ENCODE data around the gene MBD4.
"Not testable (repeated sequence)": the region's sequence is repeated elsewhere in the genome, so short reads cannot be mapped to it uniquely, and the experiment has no call there.

Gene MBD4

GRCh38 chr3:129429080-129429451 lies 10.7 kb downstream of the MBD4 start:
- no peak for DNase-seq

DNA sequence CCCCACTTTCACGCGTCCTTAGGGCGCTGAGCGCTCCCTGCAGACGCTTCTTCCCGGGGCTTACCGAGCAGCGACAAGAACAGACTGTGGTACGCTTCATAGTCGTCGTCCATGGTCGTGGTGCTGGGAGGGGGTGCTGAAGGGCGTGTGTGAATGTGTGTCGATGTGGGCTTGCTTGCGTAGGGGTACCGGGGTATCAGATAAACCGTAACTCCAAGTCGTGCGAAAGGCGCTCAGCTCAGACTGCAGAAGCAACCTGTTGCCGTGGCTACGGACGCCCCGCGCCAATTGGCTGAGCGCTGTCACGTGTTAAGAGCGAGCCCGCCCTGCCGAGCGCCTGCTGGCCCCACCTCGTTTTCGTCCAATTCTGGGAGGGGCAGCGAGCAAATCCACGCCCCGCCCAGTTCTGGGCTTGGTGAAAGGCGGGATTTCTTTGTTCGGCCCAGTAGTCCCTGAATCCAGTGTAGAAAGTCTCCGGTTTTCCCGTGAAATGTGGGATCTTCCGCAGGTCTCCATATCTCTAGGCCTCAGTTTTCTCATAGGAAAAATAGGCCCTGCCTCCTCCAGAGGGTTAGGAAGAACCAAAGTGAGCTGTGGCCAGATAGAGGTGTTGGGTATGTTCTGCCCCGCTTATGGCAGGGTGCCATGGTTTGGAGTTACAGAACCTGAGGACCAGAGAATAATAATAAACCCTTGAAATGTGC lies 11.2 kb downstream of the MBD4 start, which contains the start of gene EFCAB12:
Gene EFCAB12, minus strand, starts transcription at position 261 of the 704 bp plus-strand sequence. Its CDS starts 148 bp downstream, at position 113.
- DNase-seq: peak; percentile 89

- DNase-seq: no peak
These were observed 11.8 kb downstream of the MBD4 start for GRCh38 chr3:129428007-129428375.

DNA sequence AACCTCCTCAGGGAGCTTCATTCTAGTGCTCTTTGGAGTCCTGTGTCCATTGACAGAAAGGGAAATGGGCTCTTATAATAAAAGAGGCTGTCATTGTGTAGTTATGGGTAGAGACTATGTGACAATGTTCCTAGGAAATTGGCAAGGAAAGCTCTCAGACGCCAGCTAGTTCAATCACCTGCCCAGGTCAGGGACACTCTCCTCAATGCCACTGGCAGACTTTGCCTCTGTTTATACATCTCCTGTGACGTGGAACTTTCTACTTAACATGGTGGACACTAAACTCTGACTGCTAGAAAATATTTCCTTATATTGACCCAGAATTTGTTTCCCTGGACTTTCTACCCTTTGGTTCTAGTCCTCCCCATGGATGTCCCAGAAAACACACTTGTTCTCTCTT lies 14.1 kb downstream of the MBD4 start:
- DNase-seq: no peak

- no peak for DNase-seq
These were observed 14.5 kb downstream of the MBD4 start for GRCh38 chr3:129425213-129425612.

DNA sequence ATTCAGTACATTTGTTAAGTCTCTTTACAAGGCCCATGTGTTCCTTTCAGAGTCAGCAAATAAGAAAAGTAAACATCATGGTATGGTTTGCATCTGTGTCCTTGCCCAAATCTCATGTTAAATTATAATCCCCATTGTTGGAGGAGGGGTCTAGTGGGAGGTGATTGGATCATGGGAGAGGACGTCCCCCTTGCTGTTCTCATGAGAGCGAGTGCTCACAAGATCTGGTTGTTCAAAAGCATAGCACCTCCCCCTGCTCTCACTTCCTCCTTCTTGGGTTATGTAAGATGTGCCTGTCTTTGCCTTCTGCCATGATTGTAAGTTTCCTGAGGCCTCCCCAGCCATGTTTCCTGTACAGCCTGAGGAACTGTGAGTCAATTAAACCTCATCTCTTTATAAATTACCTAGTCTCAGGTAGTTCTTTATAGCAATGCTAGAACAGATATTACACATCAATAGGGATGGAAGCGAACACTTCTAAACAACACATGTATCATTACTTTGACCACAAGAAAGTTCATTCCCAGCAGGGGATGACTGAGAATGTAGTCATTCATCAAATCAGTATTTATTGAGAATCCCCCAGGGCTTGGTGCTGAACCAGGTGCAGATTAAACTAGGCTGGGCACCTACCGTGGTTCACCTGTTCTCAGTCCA lies 15.4 kb downstream of the MBD4 start:
- peak; percentile 10 for DNase-seq

DNA sequence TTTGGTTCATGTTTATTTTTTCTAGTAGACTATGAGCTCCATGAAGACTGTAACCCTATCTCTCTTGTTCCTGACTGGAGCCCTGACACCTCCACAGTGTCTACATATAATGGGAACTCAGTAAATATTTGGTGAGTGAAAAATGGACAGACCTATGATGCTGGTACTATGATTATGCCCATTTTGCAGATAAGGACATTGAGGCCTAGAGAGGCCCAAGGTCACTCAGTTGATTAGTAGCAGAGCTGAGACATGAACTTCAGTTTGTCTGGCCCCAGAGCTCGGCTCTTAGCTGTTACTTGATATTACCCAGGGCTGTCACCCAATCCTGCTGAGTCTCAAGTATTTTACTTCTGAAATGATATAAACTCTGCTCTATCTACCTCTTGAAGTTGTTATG lies 16.9 kb downstream of the MBD4 start:
- DNase-seq: no peak

DNA sequence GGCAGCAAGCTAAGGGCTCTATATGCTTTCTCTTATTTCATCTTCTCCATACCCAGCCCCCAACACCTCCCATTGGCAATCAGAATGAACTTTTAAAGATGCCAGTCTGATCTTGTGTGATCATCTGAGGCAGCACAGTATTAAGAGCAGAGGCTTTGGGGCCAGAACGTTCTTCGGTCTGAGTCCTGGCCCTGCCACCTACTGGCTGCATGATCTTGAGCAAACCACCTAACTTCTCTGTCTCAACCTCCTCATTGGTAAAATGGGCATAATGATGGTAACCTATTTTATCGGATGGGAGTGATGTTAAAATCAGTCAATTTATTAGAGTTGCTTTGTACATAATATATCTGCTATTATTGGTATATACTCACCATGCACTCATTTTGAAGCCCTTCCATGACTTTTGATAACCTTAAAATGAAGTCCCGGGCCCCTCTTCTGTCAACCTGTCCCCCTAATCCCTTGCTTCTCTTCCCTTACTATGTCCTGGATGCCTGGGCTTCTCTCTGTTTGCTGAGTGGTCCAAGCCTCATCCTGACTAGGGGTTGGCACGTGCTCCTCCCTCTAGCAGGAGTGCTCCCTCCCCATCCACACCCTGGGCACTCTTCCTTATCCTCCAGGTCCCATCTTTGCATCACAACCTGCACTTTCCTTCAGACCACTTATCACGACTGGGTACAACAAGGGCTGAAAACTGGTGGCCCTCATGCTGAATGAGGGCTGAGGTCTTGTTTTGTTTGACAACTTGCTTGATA lies 17.6 kb downstream of the MBD4 start:
- no peak for DNase-seq

DNA sequence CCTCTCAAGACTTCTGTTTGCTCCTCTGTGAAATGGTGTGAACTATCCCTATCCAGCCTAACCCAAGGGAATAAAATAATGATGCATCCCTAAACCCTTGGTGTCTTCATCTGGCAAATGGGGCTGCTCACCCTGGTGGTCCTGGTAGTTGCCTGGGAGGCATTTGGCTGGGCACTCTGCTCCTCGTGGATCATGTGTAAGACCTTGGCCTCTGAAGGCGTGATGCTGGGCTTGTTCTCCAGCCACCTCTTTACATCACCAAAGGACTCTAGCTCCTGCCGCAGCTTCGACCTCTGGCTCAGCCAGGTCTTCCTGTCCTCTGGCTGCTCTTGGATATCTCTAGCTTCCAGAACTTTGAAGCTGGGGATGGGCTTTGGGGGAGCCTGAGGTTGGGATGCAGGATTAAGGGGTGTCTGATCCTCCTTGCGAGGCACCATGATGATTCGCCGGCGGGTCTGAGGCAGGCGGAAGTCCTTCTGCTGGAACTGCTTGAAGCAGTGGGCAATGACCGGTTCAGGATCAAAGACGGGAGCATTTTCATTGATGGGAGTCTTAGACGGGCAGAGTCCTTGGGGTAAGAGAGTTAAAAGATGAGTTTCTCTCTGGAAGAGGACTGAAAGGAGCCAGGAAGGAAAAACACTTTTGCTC lies 18.4 kb downstream of the MBD4 start:
- DNase-seq: no peak

DNA sequence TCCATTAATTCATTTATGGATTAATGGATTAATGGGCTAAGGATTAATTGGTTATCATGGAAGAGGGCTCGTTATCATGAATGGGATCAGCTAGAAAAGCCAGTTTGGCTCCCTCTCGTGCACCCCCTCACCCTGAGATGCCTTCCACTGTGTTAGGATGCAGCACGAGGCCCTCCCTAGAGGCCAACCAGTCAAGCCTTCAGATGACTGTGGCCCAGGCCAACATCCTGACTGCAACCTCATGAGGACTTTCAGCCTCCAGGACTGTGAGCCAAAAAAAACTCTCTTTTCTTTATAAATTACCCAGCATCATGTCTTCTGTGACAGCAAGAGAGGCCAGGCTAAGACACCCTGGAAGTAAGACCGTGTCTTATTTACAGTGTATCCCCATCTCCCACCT lies 20.3 kb downstream of the MBD4 start:
- no peak for DNase-seq

- no peak for DNase-seq
These were observed 21.4 kb downstream of the MBD4 start for GRCh38 chr3:129418041-129418973.

- DNase-seq: peak; percentile 19
These were observed 22.4 kb downstream of the MBD4 start for GRCh38 chr3:129417326-129417725.

GRCh38 chr3:129416415-129416814 lies 23.3 kb downstream of the MBD4 start:
- no peak for DNase-seq

GRCh38 chr3:129415830-129416229 lies 23.9 kb downstream of the MBD4 start:
- DNase-seq: no peak

- DNase-seq: no peak
These were observed 24.4 kb downstream of the MBD4 start for GRCh38 chr3:129415378-129415777.

DNA sequence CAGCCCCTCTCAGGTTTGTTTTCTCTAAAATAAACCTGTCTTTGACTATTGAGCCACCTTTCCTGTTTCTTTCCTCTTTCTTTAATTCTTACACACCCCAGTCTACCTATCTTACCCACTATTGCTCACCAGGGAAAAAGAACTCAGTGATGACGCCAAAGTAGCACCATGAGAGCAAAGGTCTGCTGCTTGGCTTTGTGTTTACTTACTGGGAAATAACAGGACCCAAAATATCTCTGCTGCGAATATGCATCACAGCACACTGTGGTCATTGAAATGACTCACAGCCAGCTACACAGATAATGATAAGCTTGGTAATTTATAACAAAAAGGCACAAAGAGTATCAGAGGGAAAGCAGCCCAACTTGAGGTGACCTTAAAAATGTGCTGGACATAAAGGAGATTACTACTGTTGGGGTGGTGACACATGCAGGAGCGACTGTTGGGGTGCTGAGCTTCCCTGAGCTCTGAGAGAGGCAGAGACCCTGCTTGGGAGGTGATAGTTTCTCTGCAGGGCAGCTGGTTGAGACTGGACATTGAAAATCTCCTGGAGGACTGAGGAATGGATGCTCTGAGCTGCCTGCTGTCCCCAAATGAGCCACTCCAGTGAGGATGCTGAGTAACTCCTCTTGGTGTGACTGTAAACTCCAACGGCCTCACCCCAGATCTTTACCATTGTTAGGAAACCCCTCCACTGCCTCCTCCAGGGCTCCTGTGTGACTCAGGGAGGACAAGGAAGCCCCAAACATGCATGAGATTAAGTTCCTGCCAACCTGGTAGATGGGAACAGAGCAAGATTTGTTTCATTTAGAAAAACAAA lies 25.9 kb downstream of the MBD4 start:
- peak; percentile 54 for DNase-seq

DNA sequence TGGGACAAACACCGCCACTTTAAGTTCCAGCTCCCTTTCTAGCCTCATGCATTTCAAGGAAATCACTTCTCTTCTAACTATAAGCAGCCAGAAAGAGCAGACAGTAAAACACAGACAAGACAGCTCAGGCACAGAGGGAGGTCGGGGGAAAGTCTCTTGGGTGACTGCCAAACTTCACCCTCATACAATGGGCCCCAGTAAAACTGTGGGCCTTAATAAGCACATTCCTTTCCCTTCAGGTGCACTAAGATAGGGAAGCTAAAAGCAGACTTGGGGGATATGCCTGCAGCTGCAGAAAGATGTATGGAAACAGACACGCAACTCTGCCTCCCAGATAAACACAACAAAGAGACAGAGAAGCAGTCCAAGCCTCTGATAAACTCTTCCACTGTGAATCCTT lies 26.5 kb downstream of the MBD4 start:
- not testable (repeated sequence) for DNase-seq

GRCh38 chr3:129412542-129413198 lies 27.1 kb downstream of the MBD4 start:
- DNase-seq: no peak

GRCh38 chr3:129410971-129411370 lies 28.8 kb downstream of the MBD4 start:
- no peak for DNase-seq

DNA sequence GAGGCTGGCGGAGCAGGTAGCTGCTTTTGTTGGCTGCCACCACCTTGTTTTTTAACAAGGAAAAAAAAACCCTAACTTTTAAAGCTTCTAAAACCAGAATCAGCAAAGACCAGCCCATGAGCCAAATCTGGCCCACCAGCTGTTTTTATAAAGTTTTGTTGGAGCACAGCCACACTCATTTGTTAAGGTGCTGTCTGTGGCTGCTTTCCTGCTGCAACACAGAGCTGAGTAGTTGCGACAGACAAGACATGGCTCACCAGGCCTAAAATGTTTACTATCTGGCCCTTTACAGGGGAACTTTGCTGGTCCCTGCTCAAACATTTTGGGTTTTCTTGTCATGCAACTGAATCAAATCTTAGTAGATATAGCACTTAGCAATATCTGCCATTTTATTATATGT lies 30.2 kb downstream of the MBD4 start:
- DNase-seq: peak; percentile 21

- no peak for DNase-seq
These were observed 35.1 kb downstream of the MBD4 start for GRCh38 chr3:129404610-129405009.

Measured in fibroblast of skin of abdomen (primary cell).